C4-2B (cell line): ENCODE data around the gene FHOD1.

Source experiments
- H3K27ac ChIP-seq: fragments of 450-650 bp; 2 replicates; pipeline ENCODE4 v1.5.1; 2017
- ZFX ChIP-seq: fragments of 450-650 bp; IDR thresholded peaks from 2 replicates; pipeline ENCODE4 v1.6.1; 2017
- TF ChIP-seq, protein P1 (sequence below): fragments of 450-650 bp; conservative IDR thresholded peaks from 2 replicates; pipeline ENCODE4 v1.5.1; 2017; ENCODE audit warnings: mild to moderate bottlenecking

FHOD1 gene

DNA sequence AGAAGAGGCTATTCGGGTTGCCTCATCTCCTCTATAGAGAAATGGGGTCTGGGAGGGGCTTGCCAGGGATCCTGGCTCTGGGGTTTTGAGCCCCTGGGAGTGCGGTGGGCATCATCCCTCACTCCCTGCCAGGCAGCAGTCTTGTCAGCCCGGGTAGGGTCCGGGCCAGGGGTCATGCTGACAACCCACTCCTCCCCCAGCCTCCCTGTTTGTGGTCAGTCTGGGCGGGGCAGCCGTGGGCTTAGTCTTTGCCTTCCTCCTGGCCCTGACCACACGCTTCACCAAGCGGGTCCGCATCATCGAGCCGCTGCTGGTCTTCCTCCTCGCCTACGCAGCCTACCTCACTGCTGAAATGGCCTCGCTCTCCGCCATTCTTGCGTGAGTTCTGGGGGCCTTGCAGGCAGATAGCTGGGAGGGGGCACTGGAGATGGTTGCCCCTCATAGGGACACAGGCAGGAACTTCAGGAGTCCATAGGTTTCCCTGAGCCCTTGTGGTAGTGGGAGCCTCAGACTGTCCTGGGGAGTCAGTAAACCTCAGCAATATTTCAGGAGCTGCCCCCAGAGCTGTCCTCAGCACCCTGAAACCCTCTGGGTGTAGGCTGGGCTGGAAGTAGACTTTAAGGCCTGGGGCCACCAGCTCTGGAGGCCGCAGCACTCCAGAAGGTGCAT lies 8.4 kb upstream of the FHOD1 start:
- no peak overlapping the region for H3K27ac ChIP-seq

DNA sequence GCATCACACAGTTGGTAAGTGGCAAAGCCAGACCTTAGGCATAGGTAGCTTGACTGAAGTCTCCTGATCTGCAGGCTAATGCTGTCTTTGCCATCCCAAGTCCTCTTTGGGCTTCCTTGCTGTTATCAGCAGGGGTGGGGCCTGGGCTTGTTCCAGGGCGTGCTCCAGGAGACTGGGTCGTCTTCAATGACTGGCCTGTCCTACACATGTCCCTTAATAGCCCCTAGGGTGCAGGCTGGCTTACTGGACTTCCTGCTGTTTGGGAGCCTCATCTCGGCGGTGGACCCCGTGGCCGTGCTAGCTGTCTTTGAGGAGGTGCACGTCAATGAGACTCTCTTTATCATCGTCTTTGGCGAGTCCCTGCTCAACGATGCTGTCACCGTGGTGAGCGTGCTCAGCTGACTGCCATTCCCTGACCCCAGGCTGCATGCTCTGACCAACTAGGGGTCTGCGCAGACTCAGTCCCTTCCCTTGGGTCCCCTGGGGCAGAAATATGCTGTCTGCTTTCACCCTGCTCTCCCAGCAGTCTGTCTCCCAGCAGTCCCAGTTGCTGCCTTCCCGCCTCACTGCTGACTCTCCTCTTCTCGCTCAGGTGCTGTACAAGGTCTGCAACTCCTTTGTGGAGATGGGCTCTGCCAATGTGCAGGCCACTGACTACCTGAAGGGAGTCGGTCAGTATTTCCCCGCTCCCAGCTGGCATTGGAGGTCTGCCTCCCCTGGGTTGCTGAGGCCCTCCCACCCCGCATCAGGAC lies 7.7 kb upstream of the FHOD1 start:
- H3K27ac ChIP-seq = no peak overlapping the region
- TF ChIP-seq ZFX = no peak
- TF ChIP-seq, protein P1, sequence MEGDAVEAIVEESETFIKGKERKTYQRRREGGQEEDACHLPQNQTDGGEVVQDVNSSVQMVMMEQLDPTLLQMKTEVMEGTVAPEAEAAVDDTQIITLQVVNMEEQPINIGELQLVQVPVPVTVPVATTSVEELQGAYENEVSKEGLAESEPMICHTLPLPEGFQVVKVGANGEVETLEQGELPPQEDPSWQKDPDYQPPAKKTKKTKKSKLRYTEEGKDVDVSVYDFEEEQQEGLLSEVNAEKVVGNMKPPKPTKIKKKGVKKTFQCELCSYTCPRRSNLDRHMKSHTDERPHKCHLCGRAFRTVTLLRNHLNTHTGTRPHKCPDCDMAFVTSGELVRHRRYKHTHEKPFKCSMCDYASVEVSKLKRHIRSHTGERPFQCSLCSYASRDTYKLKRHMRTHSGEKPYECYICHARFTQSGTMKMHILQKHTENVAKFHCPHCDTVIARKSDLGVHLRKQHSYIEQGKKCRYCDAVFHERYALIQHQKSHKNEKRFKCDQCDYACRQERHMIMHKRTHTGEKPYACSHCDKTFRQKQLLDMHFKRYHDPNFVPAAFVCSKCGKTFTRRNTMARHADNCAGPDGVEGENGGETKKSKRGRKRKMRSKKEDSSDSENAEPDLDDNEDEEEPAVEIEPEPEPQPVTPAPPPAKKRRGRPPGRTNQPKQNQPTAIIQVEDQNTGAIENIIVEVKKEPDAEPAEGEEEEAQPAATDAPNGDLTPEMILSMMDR = no peak

More for the DNA sequence above, 8.4 kb upstream of the FHOD1 start:
- TF ChIP-seq ZFX = no peak
- TF ChIP-seq, protein P1 = no peak

DNA sequence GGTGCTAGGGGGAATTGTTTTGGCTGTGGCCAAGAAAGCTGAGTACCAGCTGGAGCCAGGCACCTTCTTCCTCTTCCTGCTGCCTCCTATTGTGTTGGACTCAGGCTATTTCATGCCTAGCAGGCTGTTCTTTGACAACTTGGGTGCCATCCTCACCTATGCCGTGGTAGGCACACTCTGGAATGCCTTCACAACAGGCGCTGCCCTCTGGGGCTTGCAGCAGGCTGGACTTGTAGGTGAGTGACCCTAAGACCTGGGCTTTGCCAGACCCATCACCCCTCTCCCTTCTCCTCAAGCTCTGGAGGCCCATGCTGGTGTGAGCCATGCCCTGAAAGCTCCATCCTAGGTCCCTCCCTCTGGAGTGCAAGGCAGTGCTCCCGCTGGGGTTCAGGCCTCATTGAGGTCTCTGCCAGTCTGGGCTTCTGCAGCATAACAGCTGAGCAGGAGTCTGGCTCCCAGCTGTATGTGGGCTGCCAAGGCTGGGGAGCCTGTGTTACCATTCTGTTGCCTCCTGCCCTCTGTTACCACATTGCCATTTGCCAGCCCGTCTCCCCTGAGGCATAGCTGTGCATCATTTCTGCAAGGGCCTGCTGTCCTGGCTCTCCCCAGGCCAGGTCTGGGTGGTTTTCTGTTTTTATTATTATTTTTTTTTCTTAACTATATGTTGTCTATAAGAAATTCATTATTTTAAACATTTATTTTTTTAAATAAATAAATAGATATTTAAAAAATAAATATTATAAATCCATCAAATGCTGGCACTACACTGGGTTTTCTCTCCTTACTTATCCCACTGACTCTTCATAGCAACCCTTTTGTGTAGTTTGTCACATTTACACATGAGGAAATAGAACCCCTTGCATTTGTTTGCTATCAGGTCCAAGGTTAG lies 5.6 kb upstream of the FHOD1 start:
- TF ChIP-seq, protein P1 = no peak
- no peak for TF ChIP-seq ZFX
- no peak overlapping the region for H3K27ac ChIP-seq

- TF ChIP-seq, protein P1 = no peak
- TF ChIP-seq ZFX = no peak
- H3K27ac ChIP-seq = no peak overlapping the region
Observed at GRCh38 chr16:67250045-67250327, 2.7 kb upstream of the FHOD1 start.

- no peak for TF ChIP-seq ZFX
- TF ChIP-seq, protein P1 = no peak
- H3K27ac ChIP-seq = peak overlapping the region; percentile 93
Observed at GRCh38 chr16:67249178-67250044, 2.1 kb upstream of the FHOD1 start.

GRCh38 chr16:67248401-67249177 lies 1.3 kb upstream of the FHOD1 start, which contains the start of gene SLC9A5:
TSS of gene SLC9A5 (plus strand) at chr16:67248979. CDS start at chr16:67249015, 36 bp downstream.
- H3K27ac ChIP-seq = peak within 1 kb of the TSS; percentile 93

More at GRCh38 chr16:67248401-67249177, 1.3 kb upstream of the FHOD1 start, which contains the start of gene SLC9A5:
- TF ChIP-seq, protein P1 = peak; percentile 56
- no peak for TF ChIP-seq ZFX
